GM15510 (cell line): ENCODE results near the gene SMIM45.

Experiments used
- POLR2A ChIP-seq: IDR thresholded peaks from 3 replicates; pipeline ENCODE4 v1.6.1; 2011; ENCODE audit warnings: borderline replicate concordance; ENCODE audit not compliant: insufficient read length; ENCODE audit errors: extremely low read depth

The SMIM45 gene

DNA sequence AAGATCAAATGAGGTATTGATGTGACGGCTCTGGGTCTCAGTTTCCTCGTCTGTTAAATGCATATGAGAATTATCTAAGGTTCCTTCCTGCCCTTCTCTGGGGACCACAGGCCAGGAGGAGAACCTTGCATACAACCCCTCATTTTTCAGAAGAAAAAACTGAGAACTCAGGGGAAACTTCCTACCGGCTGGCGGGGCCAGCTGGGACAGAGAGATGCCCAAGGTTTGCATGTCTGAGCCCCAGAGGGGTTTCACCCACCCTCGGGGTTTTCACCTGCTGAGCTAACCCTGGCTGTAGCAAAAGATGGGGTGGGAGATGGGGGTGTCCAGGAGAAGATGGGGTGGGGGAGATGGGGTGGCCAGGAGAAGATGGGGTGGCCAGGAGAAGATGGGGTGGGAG lies 29.6 kb upstream of the SMIM45 start:
- TF ChIP-seq POLR2A: no peak

DNA sequence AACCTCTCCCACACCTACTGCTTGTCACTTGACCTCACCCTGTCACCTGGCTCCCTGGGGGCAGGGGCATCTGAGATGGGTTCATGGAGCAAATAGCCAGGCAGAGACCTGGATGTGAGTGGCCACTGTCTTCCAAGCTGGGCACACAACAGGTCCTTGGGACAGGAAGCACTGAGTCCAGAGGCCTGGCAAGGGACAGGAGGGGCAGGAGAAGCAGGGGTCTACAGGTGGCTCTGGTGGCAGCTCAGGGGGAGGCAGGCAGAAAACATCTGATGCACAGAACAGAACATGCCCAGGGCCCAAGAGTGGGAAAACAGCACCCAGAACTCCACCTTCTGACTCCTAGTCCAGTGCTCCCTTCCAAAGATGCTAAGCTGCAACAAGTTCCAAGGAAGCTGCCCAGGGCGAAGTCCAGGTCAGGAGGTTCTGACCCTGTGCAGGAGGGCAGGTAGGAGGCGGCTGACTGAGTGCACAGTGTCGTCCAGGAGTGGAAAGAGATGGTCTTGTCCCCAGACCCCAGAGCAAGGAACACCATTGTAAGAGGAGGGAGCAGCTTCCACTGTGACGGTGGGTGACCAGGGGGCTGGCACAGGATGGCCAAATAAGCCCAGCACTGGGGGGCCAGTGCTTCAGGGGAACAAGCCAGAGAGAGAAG lies 28.9 kb upstream of the SMIM45 start:
- no peak for TF ChIP-seq POLR2A

DNA sequence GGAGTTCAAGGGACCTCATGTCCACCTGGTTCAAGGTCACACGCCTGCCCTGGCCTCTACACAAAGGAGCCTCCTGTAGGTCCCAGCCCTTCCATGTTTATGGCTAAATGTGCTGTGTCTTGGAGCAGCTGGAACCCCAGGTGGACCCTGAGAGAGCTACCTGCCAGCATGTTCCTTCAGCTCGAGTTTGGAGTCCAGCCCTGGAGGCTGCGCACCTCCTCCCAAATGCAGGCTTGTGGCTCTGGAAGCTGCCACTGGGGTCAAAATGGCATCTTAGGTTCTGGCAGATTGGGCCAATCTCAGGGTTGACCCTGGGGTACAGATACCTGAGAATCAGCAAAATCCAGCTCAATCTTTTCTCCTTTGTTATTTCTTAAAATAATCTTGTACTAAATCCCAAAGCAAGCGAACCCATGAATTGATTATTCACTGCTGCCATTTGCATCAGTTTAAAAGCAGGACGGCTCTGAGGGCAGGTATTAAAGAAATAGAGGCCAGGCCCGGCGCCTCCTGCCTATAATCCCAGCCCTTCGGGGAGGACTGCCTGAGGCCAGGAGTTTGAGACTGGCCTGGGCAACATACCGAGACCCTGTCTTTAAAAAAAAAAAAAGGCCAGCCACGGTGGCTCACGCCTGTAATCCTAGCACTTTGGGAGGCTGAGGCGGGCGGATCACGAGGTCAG lies 28.2 kb upstream of the SMIM45 start:
- TF ChIP-seq POLR2A: peak; percentile 2

DNA sequence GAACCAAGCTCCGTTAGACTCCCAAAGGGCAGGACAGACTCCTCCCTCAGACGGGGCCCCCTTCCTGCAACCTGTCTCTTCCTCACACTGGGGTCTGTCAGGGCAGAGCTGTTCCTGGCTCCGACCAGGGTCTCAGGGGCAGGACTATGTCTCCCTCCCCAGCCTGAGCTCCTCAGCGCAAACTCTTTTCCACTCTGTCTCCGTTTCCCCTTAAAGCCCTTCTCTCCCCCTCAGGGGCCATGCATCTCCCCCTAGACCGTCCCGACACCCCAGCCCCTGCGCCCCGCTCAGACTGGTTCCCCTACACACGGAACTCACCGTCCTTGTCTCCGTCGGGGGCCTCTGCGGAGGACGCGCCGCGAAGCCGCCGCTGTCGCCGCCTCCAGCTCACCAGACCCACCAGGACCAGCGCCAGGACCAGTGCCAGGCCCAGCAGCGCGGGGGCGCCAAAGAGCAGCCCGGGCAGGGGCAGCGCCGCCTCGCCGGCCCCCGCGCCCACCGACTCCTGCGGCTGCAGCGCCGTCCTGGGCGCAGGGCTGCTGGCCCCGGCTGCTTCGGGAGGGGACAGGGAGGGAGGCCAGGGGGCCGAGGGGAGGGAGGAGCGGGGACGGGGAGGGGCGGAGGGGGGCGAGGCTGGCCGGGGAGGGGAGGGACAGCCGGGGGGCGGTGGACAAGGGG lies 26.0 kb upstream of the SMIM45 start:
- TF ChIP-seq POLR2A: peak; percentile 41

DNA sequence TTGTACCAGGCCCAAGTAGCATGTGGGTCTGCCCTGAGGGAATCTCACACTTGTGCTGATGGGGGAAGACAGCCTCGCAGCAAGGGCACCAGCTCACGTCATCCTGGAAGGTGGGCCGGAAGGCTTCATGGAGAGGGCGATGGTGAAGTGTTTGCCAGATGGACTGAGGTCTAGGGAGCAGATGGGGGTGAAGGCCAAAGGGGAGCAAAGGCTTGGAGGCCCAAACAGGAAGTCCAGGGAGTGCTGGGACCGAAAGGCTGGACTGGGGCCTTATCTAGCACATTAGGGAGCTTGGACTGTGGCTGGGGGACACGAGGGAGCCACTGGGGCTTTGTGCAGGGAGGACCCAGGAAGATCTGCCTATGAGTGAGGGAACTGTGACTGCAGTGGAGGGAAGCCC lies 24.1 kb upstream of the SMIM45 start:
- TF ChIP-seq POLR2A: no peak

DNA sequence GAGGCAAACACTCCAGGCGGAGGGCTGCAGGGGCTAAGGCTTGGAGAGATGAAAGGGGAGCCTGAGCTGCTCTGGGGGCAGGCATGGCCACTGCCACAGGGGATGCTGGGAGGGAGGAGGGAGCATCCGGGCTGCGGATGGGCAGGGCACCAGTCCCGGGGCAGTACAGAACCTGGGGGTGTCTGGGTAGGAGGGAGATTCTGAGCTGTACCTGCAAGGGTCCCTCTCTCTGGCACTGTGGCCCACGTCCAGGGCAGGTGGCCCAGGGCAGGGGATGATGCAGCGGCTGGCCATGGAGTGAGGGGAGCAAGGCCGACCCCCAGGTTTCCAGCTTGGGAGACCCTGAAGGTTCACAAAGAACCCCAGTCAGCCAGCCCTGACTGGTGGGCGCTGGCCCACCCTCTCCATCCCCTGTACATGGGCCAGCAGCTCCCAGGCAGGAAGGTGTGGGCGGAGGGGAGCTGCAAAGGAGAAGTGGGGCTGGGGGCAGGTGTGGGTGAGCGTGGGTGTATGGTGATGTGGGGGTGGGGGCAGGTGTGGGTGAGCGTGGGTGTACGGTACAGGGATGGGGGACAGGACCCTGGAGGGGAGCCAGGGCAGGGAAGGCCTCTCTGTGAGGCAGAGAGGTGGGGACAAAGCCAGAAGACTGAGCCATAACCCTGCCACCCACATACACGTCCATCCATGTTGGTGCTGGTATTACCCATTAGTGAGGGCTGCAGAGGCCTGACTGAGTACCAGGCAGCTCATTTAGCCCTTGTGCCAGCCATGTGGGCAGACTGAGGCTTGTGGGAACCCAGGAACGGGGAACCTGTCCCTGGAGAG lies 23.1 kb upstream of the SMIM45 start:
- no peak for TF ChIP-seq POLR2A

DNA sequence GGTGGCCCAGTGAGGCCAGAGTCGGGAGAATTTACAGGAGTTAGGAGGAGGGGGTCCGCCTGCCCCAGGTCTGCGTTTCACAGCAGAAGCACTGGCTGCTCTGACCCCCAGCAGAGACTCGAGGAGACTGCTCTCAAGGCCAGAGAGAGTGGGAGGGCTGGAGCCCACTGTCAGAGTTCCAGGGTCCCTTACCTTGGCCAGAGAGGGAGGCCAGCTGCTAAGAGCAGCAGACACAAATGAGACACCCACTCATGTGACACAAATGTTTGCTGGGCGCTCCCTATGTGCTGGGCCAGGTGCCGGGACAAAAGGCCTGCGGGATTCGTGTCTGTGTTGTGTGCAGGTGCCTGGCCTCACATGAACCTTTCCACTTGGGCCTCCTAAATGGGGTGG lies 22.5 kb upstream of the SMIM45 start:
- no peak for TF ChIP-seq POLR2A

DNA sequence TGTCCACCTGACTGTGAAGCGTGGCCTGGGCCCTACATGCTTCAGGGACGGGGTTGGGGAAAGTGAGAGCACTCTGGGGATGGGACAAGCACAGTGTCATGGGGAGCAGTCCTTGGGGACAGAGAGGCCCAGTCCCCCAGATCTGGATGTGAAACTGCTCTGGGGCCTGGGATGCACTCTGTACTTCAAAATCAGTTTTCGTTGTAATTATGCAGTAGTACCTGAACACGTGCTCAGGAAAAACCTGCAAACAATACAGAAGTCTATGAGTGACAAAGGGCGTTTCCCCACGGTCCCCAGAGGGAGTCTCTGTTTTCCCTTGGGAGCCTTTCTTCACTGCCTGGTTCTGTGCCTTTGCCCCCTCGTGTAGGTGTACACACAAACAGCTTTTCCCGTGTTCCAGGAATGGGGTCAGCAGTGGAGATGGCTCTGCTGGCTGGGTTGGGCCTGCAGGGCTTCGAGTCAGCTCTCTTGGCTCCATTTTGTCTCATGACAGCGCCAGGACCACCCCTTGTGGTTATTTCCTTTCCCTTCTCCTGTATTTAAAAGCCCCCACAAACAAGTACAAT lies 20.2 kb upstream of the SMIM45 start:
- peak; percentile 23 for TF ChIP-seq POLR2A

DNA sequence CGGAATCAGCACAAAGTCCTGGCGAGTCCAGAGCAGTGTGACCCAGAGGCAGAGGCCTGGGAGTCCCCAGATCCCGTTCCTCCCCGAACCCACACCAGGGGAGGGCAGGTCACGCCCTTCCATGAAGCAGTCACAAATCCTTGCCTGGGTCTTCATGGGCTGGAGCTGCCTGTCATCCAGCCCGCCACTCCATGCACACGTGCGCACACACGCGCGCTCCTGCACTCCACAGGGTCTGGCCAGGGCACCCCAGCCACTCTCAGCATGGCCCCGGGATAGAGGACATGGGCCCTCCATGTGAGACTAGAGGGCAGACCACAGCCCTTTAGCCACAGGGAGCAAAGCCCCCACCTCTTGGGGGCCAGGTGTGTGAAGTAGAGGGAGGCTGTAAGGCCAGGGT lies 19.6 kb upstream of the SMIM45 start:
- TF ChIP-seq POLR2A: peak; percentile 2

DNA sequence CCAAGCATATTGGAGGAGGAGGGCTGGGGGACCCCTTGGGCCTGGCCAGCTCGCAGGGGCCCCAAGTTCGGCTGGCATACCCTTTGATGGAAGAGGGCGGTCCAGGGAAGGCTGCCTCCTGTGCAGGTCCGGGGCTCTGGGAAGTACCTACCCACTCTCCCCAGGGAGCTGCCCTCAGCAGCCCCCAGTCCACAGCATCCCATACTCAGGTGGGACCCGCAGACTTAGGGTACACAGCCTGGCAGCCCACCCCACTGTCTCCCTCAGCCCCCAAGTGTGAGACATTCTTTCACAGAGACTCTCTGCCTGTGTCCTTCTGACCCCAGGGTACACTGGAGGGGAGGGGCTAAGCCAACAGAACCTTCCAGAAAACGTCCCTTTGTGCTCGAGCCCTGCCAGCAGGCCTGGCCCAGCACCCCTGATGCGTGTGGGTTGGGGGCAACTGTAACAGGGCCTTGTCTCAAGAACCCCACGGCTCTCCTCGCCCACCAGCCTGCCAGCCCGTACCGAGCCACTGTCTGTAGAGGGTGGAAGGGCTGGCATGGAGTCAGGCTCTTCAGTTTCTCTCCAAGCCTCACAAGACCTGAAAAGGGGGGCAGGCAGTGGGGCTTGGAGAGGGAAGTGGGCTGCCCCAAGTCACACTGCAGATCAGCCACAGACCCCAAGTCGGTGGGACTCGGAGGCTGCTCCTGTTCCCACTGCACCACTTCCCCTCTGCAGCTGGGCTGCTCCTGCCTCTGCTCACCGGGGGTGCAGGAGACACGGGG lies 18.4 kb upstream of the SMIM45 start:
- no peak for TF ChIP-seq POLR2A

DNA sequence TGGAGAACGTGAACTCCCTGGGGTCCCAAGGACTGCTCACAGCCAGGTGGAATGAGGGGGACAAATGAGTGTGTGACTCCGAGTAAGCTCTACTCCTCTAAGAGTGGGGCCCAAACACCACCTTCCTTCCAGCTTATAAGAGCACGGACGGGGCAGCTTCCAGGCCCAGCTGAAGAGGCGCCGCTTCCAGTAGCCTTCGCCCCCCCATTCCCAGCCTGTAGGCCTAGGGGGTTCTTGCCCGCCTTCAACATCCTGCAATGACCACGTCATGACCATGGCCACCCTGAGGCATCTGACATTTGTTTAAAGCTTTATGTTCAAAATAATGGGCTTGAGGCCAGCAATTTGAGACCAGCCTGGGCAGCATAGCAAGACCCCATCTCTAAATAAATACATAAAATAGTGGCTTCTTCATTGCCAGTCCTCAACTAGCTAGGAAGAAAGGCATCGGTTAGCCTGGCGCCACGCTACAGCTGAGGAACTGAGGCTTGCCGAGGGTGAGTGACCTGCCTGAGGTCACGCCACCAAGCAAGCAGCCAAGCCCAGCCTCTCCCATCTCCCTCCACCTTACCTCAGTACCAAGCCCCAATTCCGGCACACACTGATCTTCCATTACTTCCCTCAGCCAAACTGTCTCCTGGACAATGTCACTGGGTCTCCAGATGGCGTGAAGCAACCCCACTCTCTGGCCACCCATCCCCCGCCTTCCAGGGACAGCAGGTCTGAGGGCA lies 17.5 kb upstream of the SMIM45 start:
- TF ChIP-seq POLR2A: peak; percentile 12

DNA sequence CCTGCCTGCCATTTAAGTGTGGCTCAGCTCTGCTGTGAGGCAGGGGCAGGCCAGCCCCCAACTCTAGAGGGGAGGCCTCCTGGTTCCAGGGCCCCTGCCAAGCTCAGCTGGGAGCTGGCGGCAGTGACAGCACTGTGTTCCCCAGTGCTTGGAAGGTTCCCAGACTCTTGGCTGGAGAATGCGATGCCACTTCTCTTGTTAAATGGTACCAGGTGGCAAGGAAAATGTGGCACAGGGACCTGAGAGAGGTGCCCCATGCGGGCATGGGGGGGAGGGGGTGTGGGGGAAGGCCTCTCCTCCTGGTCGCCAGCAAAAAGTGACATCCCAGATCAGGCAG lies 17.0 kb upstream of the SMIM45 start:
- no peak for TF ChIP-seq POLR2A

DNA sequence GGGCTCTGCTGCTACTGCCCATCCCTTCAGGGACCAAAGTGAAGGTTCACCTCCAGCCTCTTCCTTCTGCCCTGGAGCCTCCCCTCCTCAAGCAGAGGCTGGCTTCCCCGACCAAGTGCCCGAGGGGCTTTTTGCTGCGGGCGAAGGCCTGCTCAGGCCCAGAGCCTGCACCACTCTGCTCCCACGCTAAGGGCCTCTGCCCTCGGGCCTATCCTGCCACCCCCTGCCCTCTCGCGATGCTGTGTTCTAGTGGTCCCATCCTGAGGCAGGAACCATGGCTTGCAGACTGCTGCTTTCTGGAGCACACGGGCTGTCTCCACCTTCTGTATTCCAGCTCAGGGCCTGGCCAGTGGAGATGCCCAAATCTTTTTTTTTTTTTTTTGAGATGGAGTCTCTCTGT lies 16.4 kb upstream of the SMIM45 start:
- peak; percentile 14 for TF ChIP-seq POLR2A

DNA sequence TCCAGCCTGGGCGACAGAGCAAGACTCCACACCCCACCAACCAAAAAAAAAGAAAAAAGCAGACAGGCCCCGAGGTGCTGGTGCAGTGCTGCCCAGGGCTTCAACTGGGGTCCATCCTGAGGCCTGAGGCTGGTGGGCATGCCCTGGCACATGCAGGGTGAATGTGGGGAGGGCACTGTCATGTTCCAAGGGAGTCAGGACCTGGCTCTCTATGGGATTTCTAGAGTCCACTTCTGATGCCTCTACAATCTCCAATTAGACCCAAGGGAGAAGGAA lies 15.1 kb upstream of the SMIM45 start:
- TF ChIP-seq POLR2A: no peak
